Inferior parietal cortex (tissue), 1 donor: Measurements from ENCODE around the gene SNX8.
"Not testable (repeated sequence)": the region's sequence is repeated elsewhere in the genome, so short reads cannot be mapped to it uniquely, and the experiment has no call there.

Experiments used
- DNase-seq: peaks from one replicate; pipeline ENCODE4 v3.0.0-alpha.2; 2016; ENCODE audit errors: extremely low spot score

The SNX8 gene

GRCh38 chr7:2314209-2314955, at the start of gene SNX8:
TSS of gene SNX8 (minus strand) at chr7:2314441. CDS start at chr7:2314421, 20 bp downstream.
- peak; percentile 73 for DNase-seq

GRCh38 chr7:2362385-2363088, 48.3 kb upstream of the SNX8 start:
- no peak for DNase-seq

- no peak for DNase-seq
Observed at GRCh38 chr7:2360796-2361195, 46.6 kb upstream of the SNX8 start.

GRCh38 chr7:2359610-2360009, 45.4 kb upstream of the SNX8 start:
- no peak for DNase-seq

- DNase-seq: no peak
Observed at GRCh38 chr7:2358968-2359527, 44.8 kb upstream of the SNX8 start.

GRCh38 chr7:2357571-2357970, 43.3 kb upstream of the SNX8 start:
- no peak for DNase-seq

- no peak for DNase-seq
Observed at GRCh38 chr7:2357165-2357564, 42.9 kb upstream of the SNX8 start.

GRCh38 chr7:2355705-2356008, 41.4 kb upstream of the SNX8 start:
- no peak for DNase-seq

- no peak for DNase-seq
Observed at GRCh38 chr7:2354939-2355704, 40.9 kb upstream of the SNX8 start.

GRCh38 chr7:2354186-2354938, 40.1 kb upstream of the SNX8 start, which contains the start of gene EIF3B:
TSS of gene EIF3B (plus strand) at chr7:2354827. CDS start at chr7:2354922, 95 bp downstream.
- peak; percentile 96 for DNase-seq

- DNase-seq: no peak
Observed at GRCh38 chr7:2353936-2354185, 39.6 kb upstream of the SNX8 start.

GRCh38 chr7:2353113-2353935, 39.1 kb upstream of the SNX8 start:
- no peak for DNase-seq

GRCh38 chr7:2350861-2351260, 36.6 kb upstream of the SNX8 start:
- DNase-seq: no peak

- no peak for DNase-seq
Observed at GRCh38 chr7:2350055-2350454, 35.8 kb upstream of the SNX8 start.

- DNase-seq: not testable (repeated sequence)
Observed at GRCh38 chr7:2347351-2348063, 33.3 kb upstream of the SNX8 start.

GRCh38 chr7:2336626-2337299, 22.5 kb upstream of the SNX8 start:
- DNase-seq: no peak

- DNase-seq: not testable (repeated sequence)
Observed at GRCh38 chr7:2332606-2333231, 18.5 kb upstream of the SNX8 start.

GRCh38 chr7:2331707-2332106, 17.5 kb upstream of the SNX8 start:
- no peak for DNase-seq

- DNase-seq: no peak
Observed at GRCh38 chr7:2330493-2330892, 16.3 kb upstream of the SNX8 start.
